Prostate gland (tissue), 2 donors: ENCODE results near the gene IFITM10. TPM values are rescaled to one million over a fixed set of nuclear protein-coding genes. Genes with fewer than 3 reads are reported as not detected.

ENCODE experiments used
- DNase-seq: peaks from one replicate; pipeline ENCODE4 v3.0.0-alpha.2; 2019; ENCODE audit warnings: low spot score
- H3K27ac ChIP-seq, 2 donors: fragments of 200-600 bp; sonication (generic); 2 replicates each; pipeline ENCODE4 v1.5.1; 2017 to 2019
- H3K27me3 ChIP-seq: fragments of 200-600 bp; sonication (generic); replicated peaks from 2 replicates; pipeline ENCODE4 v1.5.1; 2019; ENCODE audit not compliant: insufficient read depth
- H3K36me3 ChIP-seq, 2 donors: fragments of 200-600 bp; sonication (generic); 1 replicate in 1 of 2; 2 replicates in 1 of 2; pipeline versions ENCODE4 v1.5.1 to v1.8.1; 2017 to 2019
- H3K4me1 ChIP-seq: fragments of 200-600 bp; sonication (generic); replicated peaks from 2 replicates; pipeline ENCODE4 v1.5.1; 2019
- H3K4me3 ChIP-seq, 2 donors: fragments of 200-600 bp; sonication (generic); 2 replicates each; pipeline ENCODE4 v1.5.1; 2017 to 2019
- H3K9me3 ChIP-seq: fragments of 200-600 bp; sonication (generic); 2 replicates; pipeline ENCODE4 v1.5.1; 2017
- POLR2A ChIP-seq: fragments of 450-650 bp; IDR thresholded peaks from one replicate; pipeline ENCODE4 v1.6.1; 2016; ENCODE audit warnings: antibody characterized with exemption, mild to moderate bottlenecking
- POLR2AphosphoS5 ChIP-seq: sonication (generic); formaldehyde crosslinking; IDR thresholded peaks from one replicate; pipeline ENCODE4 v1.6.1; 2017; ENCODE audit warnings: antibody characterized with exemption
- WGBS: methylation state at CpG from one replicate; pipeline ENCODE4 v1.1.5; 2018; 5-methylcytosine and 5-hydroxymethylcytosine counted together
- intact Hi-C: fragments of 100-400 bp; cut with DNase I; formaldehyde crosslinking; loops from one replicate; pipeline ENCODE4 v1.14.2; 2022
- total RNA-seq, 2 donors: library from RNA; depleted of rRNA; stranded (reverse); fragments of >200 nt; gene quantifications; one replicate each; pipeline ENCODE4 v1.1.0, GENCODE V29; 2016
- TF ChIP-seq, protein P1 (sequence below), 4 experiments: fragments of 200-600 bp in 2 of 4; fragments of 450-650 bp in 2 of 4; sonication (generic) in 2 of 4; IDR thresholded peaks; 1 replicate in 3 of 4; 2 replicates in 1 of 4; pipeline ENCODE4 v1.5.1; 2016 to 2019; ENCODE audit warnings: antibody characterized with exemption in 4 of 4, mild to moderate bottlenecking in 2 of 4, moderate library complexity in 2 of 4

The IFITM10 gene
- total RNA-seq, 2 donors from 2014 or later: 2.6 to 3.1 TPM

- H3K36me3 ChIP-seq: no peaks in the 10 kb centered on the region
- no peaks in the 10 kb centered on the region for H3K27me3 ChIP-seq
- no peak overlapping the region for H3K4me3 ChIP-seq
- no peak for DNase-seq
- intact Hi-C loops: loop anchor here (10.0 kb wide), 1 partner anchor 1124 kb away; the partner anchor contains the start of gene CDKN1C
- WGBS: 71% methylated on average over 23 of the region's 23 CpGs
- TF ChIP-seq POLR2AphosphoS5 (no peak), POLR2A (no peak)
- TF ChIP-seq, protein P1, sequence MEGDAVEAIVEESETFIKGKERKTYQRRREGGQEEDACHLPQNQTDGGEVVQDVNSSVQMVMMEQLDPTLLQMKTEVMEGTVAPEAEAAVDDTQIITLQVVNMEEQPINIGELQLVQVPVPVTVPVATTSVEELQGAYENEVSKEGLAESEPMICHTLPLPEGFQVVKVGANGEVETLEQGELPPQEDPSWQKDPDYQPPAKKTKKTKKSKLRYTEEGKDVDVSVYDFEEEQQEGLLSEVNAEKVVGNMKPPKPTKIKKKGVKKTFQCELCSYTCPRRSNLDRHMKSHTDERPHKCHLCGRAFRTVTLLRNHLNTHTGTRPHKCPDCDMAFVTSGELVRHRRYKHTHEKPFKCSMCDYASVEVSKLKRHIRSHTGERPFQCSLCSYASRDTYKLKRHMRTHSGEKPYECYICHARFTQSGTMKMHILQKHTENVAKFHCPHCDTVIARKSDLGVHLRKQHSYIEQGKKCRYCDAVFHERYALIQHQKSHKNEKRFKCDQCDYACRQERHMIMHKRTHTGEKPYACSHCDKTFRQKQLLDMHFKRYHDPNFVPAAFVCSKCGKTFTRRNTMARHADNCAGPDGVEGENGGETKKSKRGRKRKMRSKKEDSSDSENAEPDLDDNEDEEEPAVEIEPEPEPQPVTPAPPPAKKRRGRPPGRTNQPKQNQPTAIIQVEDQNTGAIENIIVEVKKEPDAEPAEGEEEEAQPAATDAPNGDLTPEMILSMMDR (IDR thresholded peaks at IDR 0.05): no peak
- peaks cover 4% of the 10 kb centered on the region for H3K4me1 ChIP-seq
- H3K9me3 ChIP-seq: no peaks in the 10 kb centered on the region
- H3K27ac ChIP-seq: no peak overlapping the region
These were observed 10.1 kb upstream of the IFITM10 start for GRCh38 chr11:1760351-1761109.

DNA sequence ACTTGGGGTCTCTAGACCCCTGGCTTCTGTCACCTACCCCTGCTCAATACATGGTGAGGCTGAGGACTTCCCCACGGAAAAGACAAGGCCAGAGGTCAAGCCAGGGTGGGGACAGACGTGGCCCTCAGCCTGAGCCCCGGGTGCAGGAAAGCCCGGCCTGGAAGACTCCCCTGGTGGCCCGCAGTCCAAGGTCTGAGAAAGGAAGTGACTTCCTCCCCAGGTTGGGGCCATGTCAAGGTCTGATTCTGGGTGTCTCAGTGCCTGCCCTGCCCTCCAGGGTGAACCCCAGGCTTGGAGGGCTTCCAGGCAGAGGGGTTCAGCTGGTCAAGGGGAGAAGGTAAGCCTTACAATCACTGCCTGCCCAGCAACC lies 9.4 kb upstream of the IFITM10 start:
- H3K9me3 ChIP-seq: no peaks in the 10 kb centered on the region
- TF ChIP-seq POLR2A: no peak
- no peak for TF ChIP-seq POLR2AphosphoS5
- TF ChIP-seq, protein P1 (IDR thresholded peaks at IDR 0.05): no peak
- DNase-seq: no peak
- no peak overlapping the region for H3K27ac ChIP-seq
- WGBS: 86% methylated on average over 5 of the region's 5 CpGs
- no peaks in the 10 kb centered on the region for H3K27me3 ChIP-seq
- H3K36me3 ChIP-seq: no peaks in the 10 kb centered on the region
- peaks cover 4% of the 10 kb centered on the region for H3K4me1 ChIP-seq
- intact Hi-C loops: loop anchor here (10.0 kb wide), 1 partner anchor 1125 kb away; the partner anchor contains the start of gene CDKN1C
- H3K4me3 ChIP-seq: no peak overlapping the region

DNA sequence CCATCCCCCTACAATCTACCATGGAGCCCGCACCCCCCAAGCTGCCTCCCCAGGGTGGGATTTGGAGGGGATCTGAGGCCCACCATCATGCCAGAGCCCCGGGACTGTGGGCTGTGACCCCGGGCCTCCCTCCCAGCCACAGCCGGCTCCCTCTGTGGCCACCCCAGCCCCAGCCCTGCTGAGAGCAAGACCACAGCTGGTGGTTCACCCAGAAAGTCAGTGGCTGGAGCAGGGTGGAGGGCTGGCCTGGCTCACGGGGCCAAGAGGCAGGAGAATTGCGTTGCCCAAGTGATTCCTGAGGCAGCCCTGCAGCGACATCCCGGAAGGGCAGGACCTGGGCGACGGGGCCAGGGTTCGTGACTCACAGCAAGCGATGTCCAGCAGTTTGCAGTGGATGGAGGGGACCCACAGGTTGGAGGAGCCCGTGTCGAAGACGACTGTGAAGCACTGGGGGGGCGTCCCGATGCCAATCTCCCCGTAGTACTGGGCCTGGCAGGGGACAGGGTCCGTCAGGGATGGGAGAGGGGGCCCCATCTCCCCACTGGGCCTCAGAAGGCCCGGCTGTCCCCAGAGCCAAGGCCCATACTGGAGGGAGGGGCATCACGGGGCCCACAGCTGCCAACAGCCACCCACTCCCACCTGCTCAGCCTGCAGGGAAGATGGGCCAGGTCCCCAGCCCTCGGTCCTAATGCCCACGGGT lies 8.9 kb upstream of the IFITM10 start:
- peaks cover 4% of the 10 kb centered on the region for H3K4me1 ChIP-seq
- H3K27ac ChIP-seq: no peak overlapping the region

DNA sequence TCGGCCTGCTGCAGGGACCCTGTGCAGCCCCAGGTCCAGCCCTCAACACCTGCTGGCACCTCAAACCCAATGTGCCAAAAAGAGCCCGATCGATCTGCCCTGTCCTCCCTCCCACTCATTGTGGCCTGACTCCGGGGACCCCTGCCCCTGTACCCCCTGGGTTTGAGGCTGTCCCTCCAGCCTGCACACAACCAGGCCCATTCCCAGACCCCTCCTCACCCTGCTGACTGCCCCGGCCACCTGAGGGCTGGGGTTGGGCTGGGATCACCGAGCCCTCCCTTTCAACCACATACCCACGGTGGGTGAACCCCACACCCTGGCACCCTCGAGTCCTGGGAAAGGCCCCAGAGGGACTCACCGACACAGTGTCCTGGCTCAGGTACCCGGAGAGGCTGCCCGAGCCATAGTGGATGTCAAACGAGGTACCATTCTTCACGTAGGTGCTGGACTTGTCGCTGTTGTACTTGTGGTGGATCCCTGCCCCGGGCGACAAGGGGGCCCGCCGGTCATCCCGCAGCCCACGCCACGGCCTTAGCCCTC lies 8.3 kb upstream of the IFITM10 start:
- 87% methylated on average over 21 of the region's 21 CpGs for WGBS
- intact Hi-C loops: no loop called here
- Histone ChIP-seq H3K9me3 (no peaks in the 10 kb centered on the region), H3K4me3 (no peak overlapping the region), H3K27me3 (no peaks in the 10 kb centered on the region), H3K27ac (no peak overlapping the region), H3K36me3 (peaks cover 0 to under 1% of the 10 kb centered on the region in 2 donors), H3K4me1 (peaks cover 4% of the 10 kb centered on the region)
- DNase-seq: no peak
- TF ChIP-seq, protein P1 (IDR thresholded peaks at IDR 0.05): no peak
- TF ChIP-seq POLR2AphosphoS5 (no peak), POLR2A (no peak)

More for the DNA sequence above, 8.9 kb upstream of the IFITM10 start:
- WGBS: 87% methylated on average over 23 of the region's 23 CpGs
- H3K27me3 ChIP-seq: no peaks in the 10 kb centered on the region
- intact Hi-C loops: no loop called here
- no peaks in the 10 kb centered on the region for H3K9me3 ChIP-seq
- TF ChIP-seq, protein P1 (IDR thresholded peaks at IDR 0.05): no peak
- no peak for TF ChIP-seq POLR2AphosphoS5
- no peak for TF ChIP-seq POLR2A
- no peak overlapping the region for H3K4me3 ChIP-seq
- no peak for DNase-seq
- no peaks in the 10 kb centered on the region for H3K36me3 ChIP-seq
